GM19372 (cell line): ENCODE results near the gene DDX1.

Experiments
- ATAC-seq: cut with Tn5 transposase; IDR thresholded peaks from one replicate; pipeline ENCODE4 v1.9.1; 2021; ENCODE audit warnings: mild to moderate bottlenecking, low read depth, moderate library complexity; ENCODE audit not compliant: unreplicated experiment

The DDX1 gene

GRCh38 chr2:15561574-15562344 lies 29.9 kb upstream of the DDX1 start:
- peak; percentile 30 for ATAC-seq

GRCh38 chr2:15562354-15563031 lies 29.2 kb upstream of the DDX1 start:
- no peak for ATAC-seq

GRCh38 chr2:15563227-15564100 lies 28.2 kb upstream of the DDX1 start:
- ATAC-seq, result no peak

GRCh38 chr2:15565392-15565791 lies 26.3 kb upstream of the DDX1 start:
- ATAC-seq, result no peak

GRCh38 chr2:15565994-15566671 lies 25.5 kb upstream of the DDX1 start:
- ATAC-seq, result no peak

GRCh38 chr2:15566912-15567311 lies 24.8 kb upstream of the DDX1 start:
- no peak for ATAC-seq

- no peak for ATAC-seq
Observed at GRCh38 chr2:15568874-15569273, 22.8 kb upstream of the DDX1 start.

- no peak for ATAC-seq
Observed at GRCh38 chr2:15570104-15570503, 21.6 kb upstream of the DDX1 start.

GRCh38 chr2:15571729-15572128 lies 19.9 kb upstream of the DDX1 start:
- no peak for ATAC-seq

- ATAC-seq, result peak; percentile 97
Observed at GRCh38 chr2:15577071-15577735, 14.5 kb upstream of the DDX1 start.

GRCh38 chr2:15579641-15580040 lies 12.0 kb upstream of the DDX1 start:
- ATAC-seq, result no peak

- no peak for ATAC-seq
Observed at GRCh38 chr2:15580451-15580850, 11.2 kb upstream of the DDX1 start.

GRCh38 chr2:15582710-15583357 lies 8.8 kb upstream of the DDX1 start:
- no peak for ATAC-seq

GRCh38 chr2:15583826-15584225 lies 7.8 kb upstream of the DDX1 start:
- ATAC-seq, result no peak

- no peak for ATAC-seq
Observed at GRCh38 chr2:15584316-15584715, 7.4 kb upstream of the DDX1 start.

- ATAC-seq, result no peak
Observed at GRCh38 chr2:15584767-15585469, 6.8 kb upstream of the DDX1 start.

- no peak for ATAC-seq
Observed at GRCh38 chr2:15588329-15588919, 3.2 kb upstream of the DDX1 start.

GRCh38 chr2:15591373-15591691 lies 336 bp upstream of the DDX1 start:
- no peak for ATAC-seq

- no peak for ATAC-seq
Observed at GRCh38 chr2:15593327-15593705, 1.6 kb downstream of the DDX1 start.
